ENCODE results near the gene MYZAP. TPM values are rescaled to one million over a fixed set of nuclear protein-coding genes. Genes with fewer than 3 reads are reported as not detected.

MYZAP gene
- total RNA-seq, 1 experiment from 2014 or later: 0.63 TPM

DNA sequence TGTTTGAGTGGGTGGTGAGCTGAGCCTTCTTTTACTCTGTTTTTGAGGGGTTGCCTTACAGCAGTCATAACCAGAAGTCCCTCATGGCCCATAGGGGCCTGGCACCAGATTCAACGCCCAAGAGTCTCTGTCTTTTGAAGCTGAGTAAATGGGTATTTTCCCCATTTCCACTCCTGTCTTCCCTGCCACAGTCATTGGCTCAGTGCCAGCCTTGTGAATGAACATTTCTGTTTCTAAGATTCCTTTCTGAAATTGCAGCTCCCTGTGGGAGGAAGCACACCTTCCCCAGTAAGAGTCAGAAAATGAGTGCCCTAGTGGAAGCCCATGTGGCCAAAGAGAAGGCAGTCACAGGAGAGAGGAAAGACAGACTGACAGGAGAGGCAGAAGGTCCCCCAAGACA, 71.1 kb downstream of the MYZAP start:
- no peaks in the 10 kb centered on the region for H3K9me3 ChIP-seq (ENCODE audit: control insufficient read depth, low read depth, low read length)
- H3K4me2 ChIP-seq (ENCODE audit: insufficient read depth, insufficient read length, low read length): no peak overlapping the region
- no peak overlapping the region for H4K5ac ChIP-seq (ENCODE audit: insufficient read length, low read depth, low read length)
- H3K23ac ChIP-seq (ENCODE audit: insufficient read length, low read depth, low read length): no peak overlapping the region
- no peak overlapping the region for H4K8ac ChIP-seq (replicated peaks; ENCODE audit: insufficient read length, low read depth, low read length)
- no peaks in the 10 kb centered on the region for H3K79me2 ChIP-seq (ENCODE audit: insufficient read depth, low read length)
- TF ChIP-seq, protein P1, sequence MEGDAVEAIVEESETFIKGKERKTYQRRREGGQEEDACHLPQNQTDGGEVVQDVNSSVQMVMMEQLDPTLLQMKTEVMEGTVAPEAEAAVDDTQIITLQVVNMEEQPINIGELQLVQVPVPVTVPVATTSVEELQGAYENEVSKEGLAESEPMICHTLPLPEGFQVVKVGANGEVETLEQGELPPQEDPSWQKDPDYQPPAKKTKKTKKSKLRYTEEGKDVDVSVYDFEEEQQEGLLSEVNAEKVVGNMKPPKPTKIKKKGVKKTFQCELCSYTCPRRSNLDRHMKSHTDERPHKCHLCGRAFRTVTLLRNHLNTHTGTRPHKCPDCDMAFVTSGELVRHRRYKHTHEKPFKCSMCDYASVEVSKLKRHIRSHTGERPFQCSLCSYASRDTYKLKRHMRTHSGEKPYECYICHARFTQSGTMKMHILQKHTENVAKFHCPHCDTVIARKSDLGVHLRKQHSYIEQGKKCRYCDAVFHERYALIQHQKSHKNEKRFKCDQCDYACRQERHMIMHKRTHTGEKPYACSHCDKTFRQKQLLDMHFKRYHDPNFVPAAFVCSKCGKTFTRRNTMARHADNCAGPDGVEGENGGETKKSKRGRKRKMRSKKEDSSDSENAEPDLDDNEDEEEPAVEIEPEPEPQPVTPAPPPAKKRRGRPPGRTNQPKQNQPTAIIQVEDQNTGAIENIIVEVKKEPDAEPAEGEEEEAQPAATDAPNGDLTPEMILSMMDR (conservative IDR thresholded peaks at IDR 0.05): no peak
- no peak overlapping the region for H2BK15ac ChIP-seq (ENCODE audit: low read depth, low read length)
- no peak overlapping the region for H3K27ac ChIP-seq (ENCODE audit: insufficient read length, low read depth, low read length)
- no peak overlapping the region for H2AK5ac ChIP-seq (ENCODE audit: insufficient read length, low read length)
- H3K4ac ChIP-seq (ENCODE audit: low read depth, low read length): no peak overlapping the region
- H3T11ph ChIP-seq (ENCODE audit: low read length): no peak overlapping the region
- H3K4me1 ChIP-seq (ENCODE audit: insufficient read depth, low read length): no peaks in the 10 kb centered on the region
- no peak overlapping the region for H3K14ac ChIP-seq (ENCODE audit: insufficient read depth, low read length)
- no peak overlapping the region for H2BK20ac ChIP-seq (ENCODE audit: low read depth, low read length, poor library complexity, severe bottlenecking)
- no peaks in the 10 kb centered on the region for H3K23me2 ChIP-seq (ENCODE audit: insufficient read length, low read depth, low read length, poor library complexity, severe bottlenecking)
- Mint-ChIP-seq H3K27me3 (ENCODE audit: low read depth) (peaks cover 10% of the 10 kb centered on the region; the same call in 1 of the 2 replicates), H3K4me3 (no peak overlapping the region), H3K4me1 (no peaks in the 10 kb centered on the region), H3K9me3 (no peaks in the 10 kb centered on the region), H3K36me3 (ENCODE audit: insufficient read depth in 1 of 3, low read depth in 3 of 3) (no peaks in the 10 kb centered on the region), H3K27ac (no peak overlapping the region)
- no peak overlapping the region for H2BK120ac ChIP-seq (ENCODE audit: low read depth, low read length, poor library complexity, severe bottlenecking)
- WGBS (ENCODE audit: extremely low coverage, insufficient read length, low lambda C conversion rate): no CpG with 5 or more reads among the region's 1 CpG
- H3K18ac ChIP-seq (ENCODE audit: insufficient read length, low read depth, low read length): no peak overlapping the region
- H3K56ac ChIP-seq (ENCODE audit: insufficient read length, low read depth, low read length): no peak overlapping the region
- no peaks in the 10 kb centered on the region for H3K79me1 ChIP-seq (ENCODE audit: insufficient read depth, low read depth, low read length, poor library complexity, severe bottlenecking)
- no peak for DNase-seq
- H3K9ac ChIP-seq (ENCODE audit: extremely low read depth, insufficient read length, low read length): no peak overlapping the region
- no peaks in the 10 kb centered on the region for H3K27me3 ChIP-seq (ENCODE audit: insufficient read depth, low read length)
- no peaks in the 10 kb centered on the region for H4K20me1 ChIP-seq (ENCODE audit: control insufficient read depth, insufficient read depth, insufficient read length)
- H2AFZ ChIP-seq (ENCODE audit: low read length): no peak overlapping the region
- no peak overlapping the region for H2BK12ac ChIP-seq (ENCODE audit: insufficient read length, low read depth, low read length)
- H2BK5ac ChIP-seq (ENCODE audit: insufficient read length, low read length): no peak overlapping the region
- no peak overlapping the region for H4K91ac ChIP-seq (ENCODE audit: insufficient read length, low read depth, low read length)
